HG03521 (cell line): Measurements from ENCODE around the gene DDX39A.
"Not testable (repeated sequence)": the region's sequence is repeated elsewhere in the genome, so short reads cannot be mapped to it uniquely, and the experiment has no call there.

Experiments
- ATAC-seq: cut with Tn5 transposase; IDR thresholded peaks from one replicate; pipeline ENCODE4 v1.9.1; 2021; ENCODE audit warnings: mild to moderate bottlenecking, moderate library complexity; ENCODE audit not compliant: unreplicated experiment

The DDX39A gene

GRCh38 chr19:14391156-14391821, 27.9 kb downstream of the DDX39A start:
- no peak for ATAC-seq

- ATAC-seq, result no peak
Observed at GRCh38 chr19:14390548-14390947, 28.6 kb downstream of the DDX39A start.

- no peak for ATAC-seq
Observed at GRCh38 chr19:14385492-14385891, 33.6 kb downstream of the DDX39A start.

- ATAC-seq, result no peak
Observed at GRCh38 chr19:14383661-14384555, 35.2 kb downstream of the DDX39A start.

GRCh38 chr19:14381689-14382474, 37.3 kb downstream of the DDX39A start:
- ATAC-seq, result no peak

GRCh38 chr19:14379294-14380065, 39.7 kb downstream of the DDX39A start:
- no peak for ATAC-seq

GRCh38 chr19:14378890-14379289, 40.3 kb downstream of the DDX39A start:
- ATAC-seq, result no peak

- no peak for ATAC-seq
Observed at GRCh38 chr19:14377883-14378328, 41.2 kb downstream of the DDX39A start.

GRCh38 chr19:14375582-14376291, 43.4 kb downstream of the DDX39A start:
- ATAC-seq, result no peak

- peak; percentile 38 for ATAC-seq
Observed at GRCh38 chr19:14375055-14375581, 44.0 kb downstream of the DDX39A start.

GRCh38 chr19:14374313-14374712, 44.8 kb downstream of the DDX39A start:
- ATAC-seq, result not testable (repeated sequence)

- ATAC-seq, result not testable (repeated sequence)
Observed at GRCh38 chr19:14372384-14373077, 46.6 kb downstream of the DDX39A start.

- no peak for ATAC-seq
Observed at GRCh38 chr19:14371301-14371821, 47.8 kb downstream of the DDX39A start.

- ATAC-seq, result no peak
Observed at GRCh38 chr19:14370940-14371280, 48.2 kb downstream of the DDX39A start.

GRCh38 chr19:14370169-14370939, 48.8 kb downstream of the DDX39A start:
- no peak for ATAC-seq

GRCh38 chr19:14369399-14370168, 49.6 kb downstream of the DDX39A start:
- ATAC-seq, result no peak

GRCh38 chr19:14368011-14368513, 51.1 kb downstream of the DDX39A start:
- ATAC-seq, result no peak
